Peyer's patch (tissue), 4 donors: ENCODE results near the gene KPNA6. TPM values are rescaled to one million over a fixed set of nuclear protein-coding genes. Genes with fewer than 3 reads are reported as not detected.

Source experiments
- DNase-seq, 3 donors: peaks; one replicate each; pipeline ENCODE4 v3.0.0-alpha.2; 2017 to 2019
- H3K27ac ChIP-seq, 4 donors: fragments of 200-600 bp; sonication (generic); one replicate each; pipeline ENCODE4 v1.5.1; 2016 to 2019
- H3K27me3 ChIP-seq, 2 donors: fragments of 200-600 bp; sonication (generic); one replicate each; pipeline ENCODE4 v1.5.1; 2019
- H3K36me3 ChIP-seq, 3 donors: fragments of 200-600 bp; sonication (generic); one replicate each; pipeline ENCODE4 v1.5.1; 2016 to 2019
- H3K4me1 ChIP-seq, 4 donors: fragments of 200-600 bp; sonication (generic); one replicate each; pipeline ENCODE4 v1.5.1; 2016 to 2019
- H3K4me3 ChIP-seq, 4 donors: fragments of 200-600 bp; sonication (generic); 1 replicate in 3 of 4; 2 replicates in 1 of 4; pipeline ENCODE4 v1.5.1; 2016 to 2019; ENCODE audit warnings: mild to moderate bottlenecking in 1 of 4
- H3K9me3 ChIP-seq, 4 donors: fragments of 200-600 bp; sonication (generic); one replicate each; pipeline ENCODE4 v1.5.1; 2016 to 2019; ENCODE audit warnings: mild to moderate bottlenecking in 1 of 4
- CTCF ChIP-seq, 6 experiments: fragments of 450-650 bp in 4 of 6; fragments of 200-600 bp in 2 of 6; sonication (generic) in 1 of 6; IDR thresholded peaks; one replicate each; pipeline ENCODE4 v1.5.1; 2017 to 2019; ENCODE audit warnings: antibody characterized with exemption in 6 of 6, mild to moderate bottlenecking in 3 of 6, moderate library complexity in 1 of 6
- POLR2A ChIP-seq, 2 donors: fragments of 450-650 bp; IDR thresholded peaks; one replicate each; pipeline ENCODE4 v1.5.1; 2017; ENCODE audit warnings: antibody characterized with exemption in 2 of 2, mild to moderate bottlenecking in 2 of 2, moderate library complexity in 2 of 2
- total RNA-seq, 4 donors: library from RNA; depleted of rRNA; stranded (reverse); fragments of >200 nt; gene quantifications; one replicate each; pipeline ENCODE4 v1.1.0, GENCODE V29; 2016

The KPNA6 gene
- total RNA-seq, 4 donors from 2014 or later = 24.8 to 29.8 (median 25.6) TPM

GRCh38 chr1:32220746-32221580, 113.1 kb downstream of the KPNA6 start:
- Histone ChIP-seq H3K4me1 (peaks cover 0 to 26% (median 12%) of the 10 kb centered on the region in 4 donors), H3K4me3 (peak overlapping the region; percentile 73 to 95 (median 88)), H3K9me3 (no peaks in the 10 kb centered on the region), H3K36me3 (peaks cover 0 to 32% (median 0%) of the 10 kb centered on the region in 3 donors), H3K27me3 (no peaks in the 10 kb centered on the region), H3K27ac (peak overlapping the region; percentile 11 to 91 (median 86))
- DNase-seq = no peak
- TF ChIP-seq POLR2A (IDR thresholded peaks at IDR 0.05) (no peak), CTCF (IDR thresholded peaks at IDR 0.05) (no peak)

- peak overlapping the region; percentile 73 to 95 (median 88) for H3K4me3 ChIP-seq
- no peak for DNase-seq
- peak overlapping the region; percentile 83 to 91 (median 90) for H3K27ac ChIP-seq
- no peaks in the 10 kb centered on the region for H3K9me3 ChIP-seq
- TF ChIP-seq CTCF (IDR thresholded peaks at IDR 0.05) (no peak), POLR2A (IDR thresholded peaks at IDR 0.05) (no peak)
- H3K27me3 ChIP-seq = no peaks in the 10 kb centered on the region
- peaks cover 0 to 38% (median 0%) of the 10 kb centered on the region in 3 donors for H3K36me3 ChIP-seq
- H3K4me1 ChIP-seq = peaks cover 0 to 23% (median 12%) of the 10 kb centered on the region in 4 donors
Measured at GRCh38 chr1:32221581-32221979, 113.7 kb downstream of the KPNA6 start.

- H3K4me3 ChIP-seq = peak within 1 kb of the TSS; percentile 73 to 95 (median 88)
- no peaks in the 10 kb centered on the region for H3K9me3 ChIP-seq
- peaks cover 0 to 41% (median 0%) of the 10 kb centered on the region in 3 donors for H3K36me3 ChIP-seq
- H3K27me3 ChIP-seq = no peaks in the 10 kb centered on the region
- H3K27ac ChIP-seq = peak within 1 kb of the TSS; percentile 83 to 91 (median 90)
- peaks cover 0 to 23% (median 12%) of the 10 kb centered on the region in 4 donors for H3K4me1 ChIP-seq
- DNase-seq = peak; percentile 91 to 97 (median 93)
- TF ChIP-seq POLR2A (IDR thresholded peaks at IDR 0.05) (peak; percentile 55 to 59), CTCF (IDR thresholded peaks at IDR 0.05) (no peak)
Measured at GRCh38 chr1:32221980-32222755, 114.3 kb downstream of the KPNA6 start, which contains the start of the genes EIF3I and TMEM234. TSS of gene EIF3I (plus strand) at chr1:32222407. CDS start at chr1:32222442, 35 bp downstream. TSS of gene TMEM234 (minus strand) at chr1:32222353. CDS start at chr1:32222322, 31 bp downstream.

GRCh38 chr1:32223683-32224082, 115.8 kb downstream of the KPNA6 start:
- no peaks in the 10 kb centered on the region for H3K27me3 ChIP-seq
- no peak overlapping the region for H3K27ac ChIP-seq
- DNase-seq = no peak
- H3K9me3 ChIP-seq = no peaks in the 10 kb centered on the region
- H3K4me1 ChIP-seq = peaks cover 0 to 23% (median 12%) of the 10 kb centered on the region in 4 donors
- TF ChIP-seq CTCF (IDR thresholded peaks at IDR 0.05) (no peak), POLR2A (IDR thresholded peaks at IDR 0.05) (no peak)
- peak overlapping the region in 2 of 4 donors; percentile 8 to 81 for H3K4me3 ChIP-seq
- peaks cover 0 to 56% (median 0%) of the 10 kb centered on the region in 3 donors for H3K36me3 ChIP-seq

- H3K9me3 ChIP-seq = no peaks in the 10 kb centered on the region
- no peak overlapping the region for H3K27ac ChIP-seq
- H3K36me3 ChIP-seq = peaks cover 0 to 60% (median 0%) of the 10 kb centered on the region in 3 donors
- H3K4me3 ChIP-seq = no peak overlapping the region
- no peaks in the 10 kb centered on the region for H3K27me3 ChIP-seq
- H3K4me1 ChIP-seq = peaks cover 0 to 23% (median 12%) of the 10 kb centered on the region in 4 donors
- TF ChIP-seq CTCF (IDR thresholded peaks at IDR 0.05) (no peak), POLR2A (IDR thresholded peaks at IDR 0.05) (no peak)
- no peak for DNase-seq
Measured at GRCh38 chr1:32224285-32224684, 116.4 kb downstream of the KPNA6 start.
